Measurements from ENCODE around the gene HVCN1.
"Not testable (repeated sequence)": the region's sequence is repeated elsewhere in the genome, so short reads cannot be mapped to it uniquely, and the experiment has no call there.

The HVCN1 gene, protein sequence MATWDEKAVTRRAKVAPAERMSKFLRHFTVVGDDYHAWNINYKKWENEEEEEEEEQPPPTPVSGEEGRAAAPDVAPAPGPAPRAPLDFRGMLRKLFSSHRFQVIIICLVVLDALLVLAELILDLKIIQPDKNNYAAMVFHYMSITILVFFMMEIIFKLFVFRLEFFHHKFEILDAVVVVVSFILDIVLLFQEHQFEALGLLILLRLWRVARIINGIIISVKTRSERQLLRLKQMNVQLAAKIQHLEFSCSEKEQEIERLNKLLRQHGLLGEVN

DNA sequence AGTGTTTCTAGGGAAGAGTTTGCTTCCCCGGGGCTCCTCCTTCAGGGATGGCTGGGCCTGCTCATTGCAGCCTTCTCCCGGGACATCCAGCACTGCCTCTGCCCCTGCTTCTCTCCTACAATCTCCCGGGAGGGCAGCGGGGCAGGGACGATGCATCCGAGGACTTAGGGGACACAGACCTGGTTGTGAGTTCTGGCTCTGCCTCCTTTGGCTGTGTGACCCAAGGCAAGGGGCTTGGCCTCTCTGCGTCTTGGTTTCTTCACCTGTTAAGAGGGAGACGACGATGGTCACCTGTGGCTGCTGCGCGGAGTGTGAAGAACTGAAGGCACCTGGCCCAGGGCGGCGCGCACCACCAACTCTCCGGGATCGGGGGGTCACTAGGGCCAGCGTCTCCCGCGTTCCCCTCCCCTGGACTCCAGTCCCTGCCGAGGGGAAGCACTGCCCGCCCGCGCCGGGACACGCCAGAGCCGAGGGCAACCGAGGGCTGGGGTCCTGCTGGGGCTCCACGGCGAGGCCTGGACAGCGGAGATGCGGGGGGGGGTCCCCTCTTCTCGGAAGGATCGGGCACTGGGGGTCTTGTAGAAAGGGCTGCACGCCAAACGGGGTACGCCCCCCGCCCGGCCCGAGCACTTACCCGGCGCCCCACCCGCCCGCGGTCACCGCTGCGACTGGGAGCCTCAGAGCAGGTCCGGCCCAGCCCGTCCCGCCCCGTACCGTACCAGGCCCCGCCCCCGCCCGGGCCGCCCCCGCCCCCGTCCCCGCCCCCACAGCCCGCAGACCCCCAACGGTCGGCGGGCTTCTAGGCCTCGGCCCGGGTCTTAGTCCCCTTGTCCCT is at the start of gene HVCN1:
Gene HVCN1 (minus strand): TSS at position 670 of the 835 bp plus-strand sequence. CDS start 5,870 bp downstream, outside the sequence.
- DNase-seq: no peak

DNA sequence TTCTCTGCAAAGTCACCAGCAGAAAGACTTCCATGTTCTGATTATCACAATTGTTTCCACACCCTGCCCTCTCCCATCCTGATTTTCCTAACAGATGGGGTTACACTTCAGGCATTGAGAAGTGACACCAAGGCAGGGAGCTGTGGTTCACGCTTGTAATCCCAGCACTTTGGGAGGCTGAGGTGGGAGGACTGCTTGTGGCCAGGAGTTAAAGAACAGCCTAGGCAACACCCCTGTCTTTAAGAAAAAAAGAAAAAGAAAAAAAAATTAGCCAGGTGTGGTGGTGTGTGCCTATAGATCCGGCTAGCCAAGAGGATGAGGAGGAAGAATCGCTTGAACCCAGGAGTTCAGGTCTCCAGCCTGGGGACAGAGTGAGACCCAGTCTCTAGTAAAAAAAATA is 48.6 kb upstream of the HVCN1 start:
- DNase-seq: no peak

DNA sequence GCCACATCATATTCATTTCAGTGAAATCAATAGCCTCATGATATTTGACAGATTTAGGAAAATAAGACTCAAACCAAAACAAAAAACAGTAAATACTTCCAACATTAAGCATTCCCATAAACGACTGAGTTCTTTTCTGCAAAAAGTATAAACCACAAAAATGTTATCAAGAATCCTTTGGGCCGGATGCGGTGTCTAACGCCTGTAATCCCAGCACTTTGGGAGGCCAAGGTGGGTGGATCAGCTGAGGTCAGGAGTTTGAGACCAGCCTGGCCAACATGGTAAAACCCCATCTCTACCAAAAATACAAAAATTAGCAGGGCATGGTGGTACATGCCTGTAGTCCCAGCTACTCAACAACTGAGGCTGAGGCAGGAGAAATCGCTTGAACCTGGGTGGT is 48.1 kb upstream of the HVCN1 start:
- not testable (repeated sequence) for DNase-seq

DNA sequence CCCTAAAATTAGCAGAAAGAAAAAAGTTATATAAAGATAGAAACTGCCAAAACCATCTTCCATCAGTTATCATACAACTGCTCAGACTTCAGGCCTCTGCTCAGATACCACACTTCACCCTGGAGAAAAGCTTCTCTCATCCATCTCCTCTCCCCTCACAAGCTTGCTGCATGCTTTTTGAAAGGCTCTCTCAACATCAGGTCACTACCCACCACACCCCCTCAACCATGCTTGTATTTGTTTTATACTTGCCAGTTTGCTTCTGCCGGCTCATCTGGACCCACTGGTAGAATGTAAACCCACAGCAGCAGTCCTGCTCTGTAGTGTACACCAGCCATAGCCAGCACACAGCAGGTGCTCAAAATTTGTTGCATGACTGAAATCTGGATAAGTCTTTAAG is 45.0 kb upstream of the HVCN1 start:
- no peak for DNase-seq

DNA sequence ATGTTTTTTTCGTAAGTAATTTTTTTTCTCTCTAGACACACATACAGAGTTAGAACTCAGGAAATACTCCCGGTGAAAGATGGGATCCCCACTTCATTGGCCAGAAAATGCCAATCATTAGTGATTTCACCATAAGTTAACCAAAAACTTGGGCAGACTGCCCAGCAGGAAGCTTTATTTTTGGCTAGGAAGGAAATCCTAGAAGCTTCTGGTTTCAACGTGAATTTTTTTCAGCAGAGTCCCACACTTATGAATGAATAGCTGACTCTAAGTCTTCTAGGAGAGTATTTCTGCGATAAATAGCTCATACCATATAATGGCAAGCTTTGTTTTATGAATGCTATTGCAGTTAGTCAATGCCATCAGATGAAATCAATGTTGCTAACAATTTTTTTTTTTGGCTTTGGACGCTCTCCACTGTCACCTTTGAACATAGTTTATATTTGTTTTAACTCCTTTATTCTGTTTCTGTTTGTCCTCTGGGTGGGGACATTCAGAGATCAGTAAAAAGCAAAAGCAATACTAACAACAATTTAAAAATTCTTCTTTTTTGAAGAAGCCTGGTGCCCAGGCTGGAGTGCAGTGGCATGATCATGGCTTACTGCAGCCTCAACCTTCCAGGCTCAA is 44.3 kb upstream of the HVCN1 start:
- DNase-seq: no peak

DNA sequence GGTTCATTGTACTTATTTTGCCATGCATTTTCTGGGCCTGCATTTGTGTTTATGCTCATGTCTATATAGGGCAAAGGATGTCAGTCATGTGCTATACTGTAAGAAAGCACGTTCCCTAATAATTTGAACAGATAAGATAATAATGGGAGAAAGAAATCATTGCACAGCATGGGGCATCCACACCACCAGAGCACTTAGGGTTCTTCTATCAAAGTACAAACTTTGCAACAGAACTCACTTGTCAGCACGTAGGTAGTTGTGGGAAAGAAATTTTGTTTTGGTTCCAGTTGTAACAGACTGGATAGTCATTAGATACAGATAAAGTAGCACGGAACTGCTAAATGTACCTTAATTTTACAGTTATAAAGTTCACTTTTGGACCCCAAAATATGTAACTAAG is 43.7 kb upstream of the HVCN1 start:
- DNase-seq: no peak

DNA sequence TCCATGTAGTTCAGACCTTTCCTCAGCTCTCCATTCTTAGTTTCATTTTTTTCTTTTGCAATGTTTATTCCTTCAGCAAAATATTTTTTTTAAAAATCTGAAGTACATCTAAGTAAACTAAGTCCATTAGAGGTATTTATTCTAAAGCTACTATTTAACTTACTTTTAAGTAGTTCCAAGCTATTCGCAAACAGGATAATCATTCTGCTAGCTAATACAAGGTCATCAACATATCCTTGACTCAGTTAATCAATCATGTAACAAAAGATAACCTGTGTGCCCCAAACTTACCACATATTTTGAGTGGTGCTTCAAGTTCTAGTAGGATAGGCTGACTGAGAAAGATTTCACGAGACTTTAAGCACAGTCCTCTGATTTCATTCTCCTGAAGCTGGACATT is 42.6 kb upstream of the HVCN1 start:
- DNase-seq: no peak

DNA sequence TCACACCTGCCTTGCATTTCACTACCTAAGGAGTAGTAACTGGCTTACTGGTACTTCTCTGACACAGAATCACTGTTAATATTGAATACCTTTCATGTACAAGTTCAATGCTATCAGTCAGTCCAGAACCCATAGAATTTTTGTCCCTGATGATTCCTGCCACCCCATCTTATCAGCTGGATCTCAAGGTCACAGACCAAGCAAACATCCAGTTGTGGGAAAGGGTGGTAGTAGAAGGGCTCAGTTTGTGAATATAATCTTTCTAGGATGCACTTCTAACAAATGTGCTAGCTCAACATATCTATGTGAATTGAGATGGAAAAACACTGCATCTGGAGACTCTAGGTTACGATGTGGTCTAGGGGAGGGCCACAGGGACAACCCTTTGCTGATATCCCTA is 39.7 kb upstream of the HVCN1 start:
- DNase-seq: no peak

DNA sequence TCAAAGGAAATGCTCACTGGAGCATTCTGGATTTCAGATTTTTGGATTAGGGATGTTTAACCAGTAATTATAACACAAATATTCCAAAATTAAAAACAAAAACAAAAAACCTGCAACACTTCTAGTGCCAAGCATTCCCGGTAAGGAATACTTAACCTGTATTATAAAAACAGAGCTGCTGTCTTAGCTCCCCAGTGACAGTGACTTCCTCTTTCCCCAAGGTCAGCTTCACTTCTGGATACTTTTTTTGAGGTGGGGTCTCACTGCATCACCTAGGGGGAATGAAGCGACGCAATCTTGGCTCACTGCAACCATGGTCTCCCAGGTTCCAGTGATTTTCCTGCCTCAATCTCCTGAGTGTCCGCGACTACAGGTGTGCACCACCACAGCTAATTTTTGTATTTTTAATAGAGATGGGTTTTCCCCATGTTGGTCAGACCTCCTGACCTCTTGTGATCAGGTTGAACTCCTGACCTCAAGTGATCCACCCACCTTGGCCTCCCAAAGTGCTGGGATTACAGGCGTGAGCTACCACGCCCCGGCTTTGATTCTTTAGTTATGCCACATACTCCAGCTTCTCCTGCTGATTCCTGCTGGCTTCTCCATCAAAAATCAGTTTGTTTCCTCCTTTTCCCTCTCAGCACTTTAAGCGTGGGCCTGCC is 37.9 kb upstream of the HVCN1 start:
- DNase-seq: no peak

DNA sequence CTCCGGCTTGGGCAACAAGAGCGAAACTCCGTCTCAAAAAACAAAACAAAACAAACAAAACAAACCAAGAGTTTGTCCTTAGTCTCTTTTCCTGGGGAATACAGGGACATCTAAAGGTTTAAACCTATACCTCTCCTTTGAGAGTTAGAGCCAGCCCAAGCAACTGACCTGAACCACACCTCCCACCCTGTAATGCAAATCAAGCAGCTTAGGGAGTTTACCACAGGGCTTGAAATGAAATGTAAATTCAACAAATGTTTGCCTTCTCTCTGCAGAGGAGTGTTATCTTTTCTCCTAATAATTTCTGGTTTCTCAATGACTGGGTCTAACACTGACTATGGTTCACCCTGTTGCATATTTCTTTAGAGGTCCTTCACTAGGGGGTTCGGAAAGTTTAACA is 37.1 kb upstream of the HVCN1 start:
- no peak for DNase-seq

DNA sequence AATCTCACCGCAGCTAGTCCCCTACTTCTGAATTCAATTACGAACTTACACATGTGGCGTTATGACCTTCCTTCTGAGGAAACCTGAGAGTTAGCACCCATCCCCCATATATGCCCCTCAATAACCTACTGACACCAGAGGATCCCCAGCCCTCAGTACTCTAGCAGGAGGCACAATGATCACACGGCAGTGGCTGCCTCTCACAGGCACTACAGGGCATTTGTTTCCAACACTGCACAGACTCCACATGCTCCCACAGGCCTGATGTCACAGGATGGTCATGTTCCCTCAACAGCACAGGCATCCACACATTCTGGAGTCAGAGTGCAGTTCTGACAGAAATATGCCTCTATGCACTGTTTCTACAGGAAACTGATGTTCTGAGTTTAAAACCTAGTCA is 36.4 kb upstream of the HVCN1 start:
- no peak for DNase-seq

DNA sequence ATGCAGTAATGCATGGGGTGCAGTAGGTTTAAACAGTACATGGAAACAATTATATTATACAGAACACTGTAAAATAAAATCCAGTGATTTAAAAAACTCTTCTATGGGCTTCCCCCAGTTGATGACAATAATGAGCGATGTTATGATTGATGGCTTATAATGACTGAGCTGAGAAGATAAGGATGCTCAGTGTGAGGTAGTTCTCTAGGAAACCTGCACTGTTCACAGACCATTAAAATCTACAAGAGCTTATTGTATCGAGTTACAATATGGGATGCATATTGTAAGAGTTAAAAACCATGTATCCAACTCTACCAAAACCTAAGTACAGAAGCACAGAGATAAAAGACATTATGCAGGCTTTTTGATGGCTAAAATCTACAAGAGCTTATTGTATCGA is 34.0 kb upstream of the HVCN1 start:
- DNase-seq: not testable (repeated sequence)

DNA sequence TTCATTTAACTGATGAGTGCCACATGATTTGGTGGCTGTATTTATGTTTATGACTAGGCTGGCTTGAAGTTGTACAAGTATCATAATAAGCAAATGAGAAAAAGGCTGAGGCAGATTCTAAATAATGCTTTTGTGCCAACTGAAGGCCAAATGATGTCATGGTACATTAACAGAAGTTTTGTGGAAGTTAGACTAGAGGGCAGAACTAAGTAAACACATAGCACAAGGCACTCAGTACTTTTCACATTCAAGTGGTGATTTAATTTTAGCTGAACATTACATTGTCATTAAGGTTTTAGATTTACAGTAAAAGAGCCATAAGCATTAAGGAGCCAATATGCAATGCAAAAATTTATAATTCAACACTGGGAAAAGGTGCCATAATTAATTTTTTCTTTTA is 32.7 kb upstream of the HVCN1 start:
- no peak for DNase-seq

DNA sequence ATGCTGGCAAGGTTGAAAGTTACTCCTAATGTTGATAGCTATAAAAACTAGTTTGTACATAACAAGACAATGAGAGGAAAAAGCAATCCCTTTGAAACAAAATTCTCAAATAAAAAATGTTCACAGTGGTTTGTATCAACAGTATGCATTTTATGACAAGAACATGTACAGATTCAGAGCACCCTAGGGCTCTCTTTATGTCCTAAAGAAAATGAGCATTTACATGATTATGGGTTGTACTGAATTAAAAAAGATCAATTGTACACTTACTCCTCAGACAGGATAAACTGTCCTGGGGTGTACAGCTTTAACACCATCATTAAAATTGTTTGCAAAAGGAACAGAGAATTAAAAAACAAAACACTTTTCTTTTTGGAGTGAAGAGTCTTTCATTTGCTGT is 31.6 kb upstream of the HVCN1 start:
- no peak for DNase-seq

DNA sequence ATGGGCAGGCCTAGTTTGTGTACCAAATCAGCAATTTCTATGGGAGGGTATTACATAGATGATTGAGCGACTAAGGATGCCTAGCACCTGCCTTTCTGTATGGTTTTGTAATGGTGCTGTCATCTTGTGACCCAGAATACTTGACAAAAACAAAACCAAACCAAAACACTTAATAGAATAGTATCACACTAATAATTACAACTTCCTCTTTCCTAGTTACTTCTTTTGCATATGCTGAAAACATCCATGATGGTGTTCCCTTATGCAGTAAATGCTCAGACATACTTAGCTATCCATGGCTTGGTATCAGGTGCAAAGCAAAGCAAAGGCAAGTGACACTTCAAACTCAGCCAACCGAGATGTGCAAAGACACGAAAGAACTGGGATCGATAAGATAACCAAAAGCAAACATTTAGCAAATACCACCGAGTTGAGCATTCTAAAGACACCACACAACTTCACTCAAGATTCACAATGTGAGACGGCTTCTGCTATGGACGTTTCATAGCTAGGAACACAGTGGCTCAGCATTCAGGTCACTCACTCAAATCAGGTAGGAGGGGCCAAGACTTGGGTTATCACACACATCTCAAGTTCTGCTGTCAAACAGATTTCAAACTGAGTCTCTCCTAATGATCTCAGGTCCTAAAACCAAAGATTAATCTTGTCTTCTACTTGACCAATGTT is 29.4 kb upstream of the HVCN1 start:
- no peak for DNase-seq

DNA sequence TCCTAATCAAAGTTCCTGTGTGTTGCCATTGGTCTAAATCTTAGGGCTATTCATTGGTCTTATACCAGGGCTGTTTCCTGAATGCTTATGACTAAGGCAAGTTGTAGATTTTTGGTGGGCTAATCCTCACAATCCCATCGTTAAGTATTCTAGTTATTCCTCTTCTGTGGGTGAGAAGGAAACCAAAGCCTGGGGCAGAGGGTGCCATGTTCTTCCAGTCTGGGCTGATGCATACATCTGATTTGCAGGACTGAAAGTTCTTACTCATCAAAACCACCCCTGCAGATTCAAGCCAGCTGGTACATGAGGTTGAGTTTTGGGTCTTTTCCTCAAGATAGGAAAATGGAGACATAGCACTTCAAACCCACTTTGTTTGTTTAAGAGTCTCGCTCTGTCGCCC is 28.1 kb upstream of the HVCN1 start:
- no peak for DNase-seq

DNA sequence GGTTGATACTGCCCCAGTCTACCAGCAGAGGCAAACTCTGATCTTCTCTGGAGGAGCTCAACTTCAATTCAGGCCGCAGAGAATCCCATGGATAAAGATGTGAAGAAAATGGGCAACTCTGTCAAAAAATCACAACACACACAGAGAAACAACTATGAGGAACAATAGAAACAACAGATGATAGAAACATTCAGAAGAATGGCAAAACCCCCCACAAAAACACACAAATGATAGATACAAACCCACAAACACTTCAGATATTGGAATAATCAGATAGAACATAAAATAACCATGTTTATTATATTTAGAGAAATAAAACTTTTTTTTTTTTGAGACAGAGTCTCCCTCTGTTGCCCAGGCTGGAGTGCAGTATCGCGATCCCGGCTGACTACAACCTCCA is 20.0 kb upstream of the HVCN1 start:
- no peak for DNase-seq

DNA sequence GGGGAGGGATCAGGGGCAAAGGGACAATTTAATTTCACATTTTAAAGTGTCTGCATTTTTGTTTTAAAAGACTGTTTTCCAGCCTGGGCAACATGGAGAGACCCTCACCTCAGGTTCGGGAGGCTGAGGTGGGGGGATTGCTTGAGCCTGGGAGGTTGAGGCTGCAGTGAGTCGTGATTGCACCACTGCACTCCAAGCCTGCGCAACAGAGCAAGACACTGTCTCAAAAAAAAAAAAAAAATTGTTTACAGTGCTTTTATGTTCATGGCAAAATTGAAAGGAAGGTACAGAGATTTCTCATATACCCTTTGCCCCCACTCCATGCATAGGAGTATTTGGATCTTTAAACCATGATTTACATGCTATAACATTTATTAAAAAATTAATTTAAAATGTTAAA is 16.4 kb upstream of the HVCN1 start:
- DNase-seq: no peak

DNA sequence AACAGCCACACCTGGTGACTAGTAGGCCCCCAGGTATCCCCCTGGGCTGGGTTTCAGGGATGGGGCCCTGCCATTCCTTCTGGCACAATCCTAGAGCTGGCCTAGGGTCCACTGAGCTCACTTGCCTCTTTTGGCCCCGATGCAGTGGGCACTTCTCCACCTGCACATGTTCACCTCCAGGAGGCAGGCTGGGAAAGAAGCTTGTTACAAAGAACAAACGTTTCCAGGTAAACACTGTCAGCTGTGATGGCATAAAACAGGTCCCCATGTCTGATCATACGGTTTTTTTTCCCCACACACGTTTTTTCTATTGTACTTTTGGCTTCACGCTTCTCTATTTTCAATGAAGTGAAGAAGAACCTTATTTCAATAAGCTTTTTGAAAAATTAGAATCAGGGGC is 15.8 kb upstream of the HVCN1 start:
- no peak for DNase-seq

DNA sequence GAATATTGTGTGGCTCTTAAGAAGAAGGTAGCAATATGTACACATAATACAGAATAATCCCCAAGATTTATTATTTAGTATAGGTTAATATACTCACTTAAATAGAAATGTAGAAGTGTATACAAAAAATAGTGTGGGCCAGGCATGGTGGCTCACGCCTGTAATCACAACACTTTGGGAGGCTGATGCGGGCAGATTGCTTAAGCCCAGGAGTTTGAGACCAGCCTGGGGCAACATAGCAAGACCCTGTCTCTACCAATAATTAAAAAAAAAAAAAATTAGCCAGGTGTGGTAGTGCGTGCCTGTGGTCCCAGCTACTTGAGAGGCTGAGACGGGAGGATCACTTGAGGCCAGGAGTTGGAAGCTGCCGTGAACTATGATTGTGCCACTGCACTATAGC is 15.3 kb upstream of the HVCN1 start:
- DNase-seq: no peak

DNA sequence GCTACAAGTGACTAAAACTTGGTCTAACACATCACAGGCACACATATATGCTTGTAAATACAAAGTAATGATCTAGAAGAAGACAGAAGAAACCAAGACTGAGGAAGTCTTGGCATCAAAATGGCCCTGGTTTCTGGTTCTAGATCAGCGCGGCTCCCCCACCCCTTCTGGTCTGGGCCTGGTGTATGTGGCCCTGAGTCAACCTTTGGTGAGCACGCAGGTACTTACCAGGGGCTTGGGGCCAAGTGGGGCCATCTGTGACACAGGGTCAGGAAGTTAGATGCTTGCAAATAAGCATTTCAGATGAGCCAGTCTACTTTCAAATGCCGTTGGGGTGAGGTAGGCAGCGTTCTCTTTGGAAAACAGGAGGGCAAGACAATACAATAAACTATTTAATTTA is 13.2 kb upstream of the HVCN1 start:
- no peak for DNase-seq

DNA sequence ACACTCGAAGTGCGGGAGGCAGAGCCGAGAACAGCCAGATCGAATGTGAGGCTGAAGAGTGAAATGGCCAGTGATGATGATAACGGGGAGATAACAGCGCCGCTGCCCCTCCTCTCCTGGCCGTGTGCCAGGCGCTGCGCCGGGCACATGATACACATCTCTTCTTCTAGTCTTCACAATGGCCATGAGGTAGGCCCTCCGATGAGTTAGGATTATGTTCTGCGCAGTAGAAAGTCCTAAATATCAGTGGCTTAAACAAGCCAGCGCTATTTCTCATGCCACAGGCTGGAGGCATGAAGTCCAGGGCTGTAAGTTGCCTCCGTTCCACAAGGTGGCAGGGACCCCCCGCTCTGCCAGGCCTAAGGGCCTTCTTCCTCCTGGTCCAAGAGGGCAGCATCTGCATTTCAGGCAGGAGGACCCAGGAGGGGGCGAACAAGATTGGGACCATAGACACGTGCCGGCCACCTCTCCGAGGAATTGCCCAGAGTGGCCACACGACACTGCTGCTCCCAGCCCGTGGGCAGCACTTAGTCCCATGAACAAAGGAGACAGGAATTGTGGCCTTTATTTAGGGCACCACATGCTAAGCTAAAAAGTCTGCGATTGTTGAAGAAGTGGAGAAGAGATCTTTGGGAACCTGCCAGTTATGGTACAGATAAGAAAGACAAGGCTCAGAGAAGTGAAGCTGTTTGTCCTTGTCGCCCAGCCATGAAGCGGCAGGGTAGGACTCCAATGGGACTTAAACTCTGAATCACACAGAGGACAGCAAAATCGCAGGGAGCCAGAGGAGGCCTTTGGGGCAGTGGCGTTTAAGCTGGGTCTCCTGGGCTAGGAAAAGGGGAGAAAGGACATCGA is 10.9 kb upstream of the HVCN1 start:
- DNase-seq: no peak
